Measurements from ENCODE around the gene CDK6. TPM values are rescaled to one million over a fixed set of nuclear protein-coding genes. Genes with fewer than 3 reads are reported as not detected.

The CDK6 gene
- total and polyA plus RNA-seq, 2 of the 8 experiments (the other 6 are each of a cell fraction or from before 2014, with no cell fraction given): 5.9 to 18.9 TPM

- Histone ChIP-seq H2BK12ac (ENCODE audit: low read depth, low read length) (no peak overlapping the region), H3K4me1 (replicated peaks in 1 of 4; ENCODE audit: control insufficient read depth in 3 of 4, insufficient read depth in 4 of 4, low read length in 3 of 4) (no peaks in the 10 kb centered on the region), H3K27me3 (replicated peaks in 1 of 4; ENCODE audit: control insufficient read depth in 3 of 4, extremely low read depth in 1 of 4, insufficient read depth in 3 of 4, low read length in 3 of 4) (no peaks in the 10 kb centered on the region), H3K4me3 (ENCODE audit: extremely low read depth in 1 of 4, insufficient read depth in 2 of 4, low read depth in 3 of 4, low read length in 4 of 4) (no peak overlapping the region), H4K20me1 (replicated peaks in 1 of 2; ENCODE audit: control insufficient read depth in 1 of 2, insufficient read depth in 2 of 2, low read length in 2 of 2) (no peaks in the 10 kb centered on the region), H2AFZ (ENCODE audit: low read length) (no peak overlapping the region), H4K91ac (replicated peaks; ENCODE audit: insufficient read length, low read length) (no peak overlapping the region), H3K36me3 (ENCODE audit: control insufficient read depth in 2 of 4, insufficient read depth in 4 of 4, low read length in 3 of 4) (no peaks in the 10 kb centered on the region), H2BK5ac (ENCODE audit: low read depth, low read length) (no peak overlapping the region), H3K4me2 (ENCODE audit: insufficient read depth in 1 of 2, low read depth in 2 of 2, low read length in 2 of 2) (no peak overlapping the region), H4K8ac (ENCODE audit: extremely low read depth, insufficient read depth, low read length) (no peak overlapping the region), H2AK5ac (ENCODE audit: low read depth, low read length) (no peak overlapping the region), H3K56ac (replicated peaks; ENCODE audit: insufficient read length, low read depth, low read length) (no peak overlapping the region), H3K9me3 (ENCODE audit: insufficient read depth in 2 of 2, low read depth in 1 of 2, low read length in 1 of 2) (no peaks in the 10 kb centered on the region), H3K18ac (ENCODE audit: extremely low read depth, low read length) (no peak overlapping the region), H3K23me2 (ENCODE audit: low read depth, low read length) (peaks cover 3% of the 10 kb centered on the region; the same call in 1 of the 2 replicates), H3K79me1 (ENCODE audit: low read depth, low read length) (no peaks in the 10 kb centered on the region; the same call in 1 of the 2 replicates), H2BK20ac (ENCODE audit: low read length) (no peak overlapping the region; the same call in 1 of the 2 replicates), H3K14ac (ENCODE audit: insufficient read length) (no peak overlapping the region), H3K9ac (replicated peaks in 1 of 4; ENCODE audit: extremely low read depth in 1 of 4, low read depth in 3 of 4, low read length in 3 of 4) (no peak overlapping the region), H3K4ac (replicated peaks; ENCODE audit: insufficient read length, low read depth, low read length) (no peak overlapping the region), H4K5ac (ENCODE audit: insufficient read length, low read depth, low read length) (no peak overlapping the region), H3K79me2 (ENCODE audit: control insufficient read depth in 1 of 2, insufficient read depth in 2 of 2, low read length in 2 of 2) (no peaks in the 10 kb centered on the region), H3K27ac (ENCODE audit: low read depth, low read length) (no peak overlapping the region), H2BK120ac (replicated peaks; ENCODE audit: low read depth, low read length) (no peak overlapping the region), H2BK15ac (ENCODE audit: low read length) (no peak overlapping the region), H3K23ac (ENCODE audit: insufficient read length) (no peak overlapping the region)
- FAIRE-seq (no peak), DNase-seq (ENCODE audit: low read depth in 1 of 2, low spot score in 2 of 2) (no peak)
- TF ChIP-seq RAD21 (IDR thresholded peaks at IDR 0.05 in 1 of 2, conservative IDR thresholded peaks at IDR 0.05 in 1 of 2; ENCODE audit: low read depth in 2 of 2, low read length in 2 of 2): no peak
- no peak for TF ChIP-seq SRF (IDR thresholded peaks at IDR 0.05; ENCODE audit: low read depth, low read length)
- TF ChIP-seq BACH1 (IDR thresholded peaks at IDR 0.05; ENCODE audit: low read length): no peak
- CTCF ChIA-PET (ENCODE audit: partially characterized antibody): interaction anchor here (1.3 to 10.4 kb wide), 4 partner anchors 10 to 384 kb away, joined by 3 to 84 read pairs (median 6); partner anchors contain the start of gene FAM133B
- 88% methylated on average over 1 of the region's 1 CpG; no CpG with 5 or more reads in 1 of the 2 experiments for WGBS, 2 experiments (ENCODE audit: extremely low coverage in 1 of 2, insufficient coverage in 1 of 2, insufficient read length in 1 of 2, insufficient replicate concordance in 2 of 2, low coverage in 1 of 2, low lambda C conversion rate in 2 of 2, missing lambda C conversion rate in 1 of 2)
- POLR2A ChIA-PET (ENCODE audit: partially characterized antibody): interaction anchor here (1.3 to 2.2 kb wide), 2 partner anchors 13 to 20 kb away, joined by 3 to 13 read pairs; partner anchors contain the start of gene FAM133B
These were observed 233.3 kb downstream of the CDK6 start for GRCh38 chr7:92603089-92603445.

Measured in H1 (cell line).